AG09309 (cell line): ENCODE measurements around the gene TUBA4A.

Experiments
- DNase-seq: peaks from one replicate; pipeline ENCODE4 v3.0.0-alpha.2; 2010; ENCODE audit warnings: low read depth
- H3K4me3 ChIP-seq: 2 replicates; pipeline ENCODE4 v1.5.1; 2011; ENCODE audit warnings: mild to moderate bottlenecking, low read depth, low read length, moderate library complexity; ENCODE audit not compliant: control insufficient read depth
- CTCF ChIP-seq: IDR thresholded peaks from 2 replicates; pipeline ENCODE4 v1.5.1; 2011; ENCODE audit warnings: mild to moderate bottlenecking, low read depth, low read length, inconsistent platforms; ENCODE audit not compliant: insufficient read depth, control insufficient read depth; ENCODE audit errors: missing control alignments

Gene TUBA4A

GRCh38 chr2:219247678-219248642 lies 5.8 kb downstream of the TUBA4A start:
- no peak overlapping the region for H3K4me3 ChIP-seq
- DNase-seq, result no peak
- TF ChIP-seq CTCF, result no peak

- H3K4me3 ChIP-seq, result no peak overlapping the region
- no peak for DNase-seq
- TF ChIP-seq CTCF, result no peak
Measured at GRCh38 chr2:219246559-219246958, 7.2 kb downstream of the TUBA4A start.

DNA sequence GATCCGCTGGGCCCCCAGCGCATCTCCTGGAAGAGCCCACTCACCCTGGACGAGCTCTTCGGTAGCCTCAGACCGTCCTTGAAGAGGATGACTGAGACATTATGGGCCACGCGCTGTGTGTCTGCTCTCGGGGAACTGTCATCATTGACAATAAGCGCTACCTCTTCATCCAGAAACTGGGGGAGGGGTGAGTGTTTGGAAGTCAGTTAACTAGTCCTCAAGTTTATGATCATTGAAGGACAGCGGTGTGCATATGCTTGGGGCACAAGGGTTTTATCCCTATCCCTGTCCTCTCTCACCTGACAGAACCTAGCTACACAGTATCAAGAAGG lies 7.9 kb downstream of the TUBA4A start:
- no peak for TF ChIP-seq CTCF
- H3K4me3 ChIP-seq, result peak overlapping the region; percentile 60
- DNase-seq, result no peak

GRCh38 chr2:219245148-219245898 lies 8.4 kb downstream of the TUBA4A start, which contains the start of the genes GLB1L and STK16:
TSS of gene GLB1L (minus strand) at chr2:219245444. CDS start at chr2:219243573, 1,871 bp downstream.
TSS of gene STK16 (plus strand) at chr2:219245479. CDS start at chr2:219246000, 521 bp downstream.
- peak; percentile 68 for DNase-seq
- H3K4me3 ChIP-seq, result peak within 1 kb of the TSS; percentile 60
- no peak for TF ChIP-seq CTCF

DNA sequence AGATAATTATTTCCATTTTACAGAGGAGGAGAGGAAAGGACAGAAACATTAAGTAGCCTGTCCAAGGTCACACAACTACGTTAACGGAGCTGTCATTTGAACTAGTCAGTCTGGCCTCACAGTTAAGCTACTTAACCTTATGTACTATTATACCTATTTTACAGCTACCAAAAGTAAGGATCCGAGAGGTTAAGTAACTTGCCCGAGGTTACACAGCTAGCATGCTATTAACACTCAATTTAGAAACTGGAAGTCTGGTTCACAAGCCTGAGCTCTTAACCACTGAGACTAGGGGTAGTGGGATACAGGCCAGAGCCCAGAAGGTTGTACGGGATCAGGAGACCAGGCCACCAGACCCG lies 8.9 kb downstream of the TUBA4A start:
- no peak for TF ChIP-seq CTCF
- H3K4me3 ChIP-seq, result peak overlapping the region; percentile 60

GRCh38 chr2:219243291-219243761 lies 10.4 kb downstream of the TUBA4A start:
- H3K4me3 ChIP-seq, result no peak overlapping the region; the same call in none of the 2 replicates
- TF ChIP-seq CTCF, result no peak
- DNase-seq, result no peak

More for the DNA sequence above, 8.9 kb downstream of the TUBA4A start:
- DNase-seq, result no peak
